Dendritic cell treated with granulocyte-macrophage colony-stimulating factor and Interleukin-4, amounts not matched to agents 40 ng/mL and 50 ng/mL, for 4 days (primary cell): ENCODE results near the gene CDC42EP1.
"Not testable (repeated sequence)": the region's sequence is repeated elsewhere in the genome, so short reads cannot be mapped to it uniquely, and the experiment has no call there.

Experiments used
- H3K27ac Mint-ChIP-seq: one replicate; pipeline ENCODE4 v1.8.0; 2022; ENCODE audit warnings: mild to moderate bottlenecking, mixed read lengths
- H3K27me3 Mint-ChIP-seq: one replicate; pipeline ENCODE4 v1.8.0; 2022; ENCODE audit warnings: mild to moderate bottlenecking, mixed read lengths
- H3K36me3 Mint-ChIP-seq: one replicate; pipeline ENCODE4 v1.8.0; 2022; ENCODE audit warnings: low read depth, mixed read lengths
- H3K4me1 Mint-ChIP-seq: one replicate; pipeline ENCODE4 v1.8.0; 2022; ENCODE audit warnings: low read depth, mixed read lengths
- H3K4me3 Mint-ChIP-seq: one replicate; pipeline ENCODE4 v1.8.0; 2022; ENCODE audit warnings: mild to moderate bottlenecking, moderate library complexity, mixed read lengths
- H3K9me3 Mint-ChIP-seq: one replicate; pipeline ENCODE4 v1.8.0; 2022; ENCODE audit warnings: mixed read lengths
- intact Hi-C: fragments of 100-400 bp; cut with micrococcal nuclease; formaldehyde crosslinking; loops from one replicate; pipeline ENCODE4 v1.15.0; 2022

Gene CDC42EP1

GRCh38 chr22:37569921-37570660 lies 9.8 kb downstream of the CDC42EP1 start:
- Mint-ChIP-seq H3K4me1 (peaks cover 75% of the 10 kb centered on the region), H3K9me3 (no peaks in the 10 kb centered on the region), H3K27me3 (peaks cover 9% of the 10 kb centered on the region), H3K4me3 (no peak overlapping the region), H3K36me3 (peaks cover 67% of the 10 kb centered on the region), H3K27ac (no peak overlapping the region)
- intact Hi-C loops: no loop called here

- H3K9me3 Mint-ChIP-seq: no peaks in the 10 kb centered on the region
- H3K4me3 Mint-ChIP-seq: no peak overlapping the region
- intact Hi-C loops: no loop called here
- peaks cover 67% of the 10 kb centered on the region for H3K36me3 Mint-ChIP-seq
- peaks cover 73% of the 10 kb centered on the region for H3K4me1 Mint-ChIP-seq
- H3K27ac Mint-ChIP-seq: no peak overlapping the region
- peaks cover 9% of the 10 kb centered on the region for H3K27me3 Mint-ChIP-seq
These were observed 10.3 kb downstream of the CDC42EP1 start for GRCh38 chr22:37570661-37570976.

DNA sequence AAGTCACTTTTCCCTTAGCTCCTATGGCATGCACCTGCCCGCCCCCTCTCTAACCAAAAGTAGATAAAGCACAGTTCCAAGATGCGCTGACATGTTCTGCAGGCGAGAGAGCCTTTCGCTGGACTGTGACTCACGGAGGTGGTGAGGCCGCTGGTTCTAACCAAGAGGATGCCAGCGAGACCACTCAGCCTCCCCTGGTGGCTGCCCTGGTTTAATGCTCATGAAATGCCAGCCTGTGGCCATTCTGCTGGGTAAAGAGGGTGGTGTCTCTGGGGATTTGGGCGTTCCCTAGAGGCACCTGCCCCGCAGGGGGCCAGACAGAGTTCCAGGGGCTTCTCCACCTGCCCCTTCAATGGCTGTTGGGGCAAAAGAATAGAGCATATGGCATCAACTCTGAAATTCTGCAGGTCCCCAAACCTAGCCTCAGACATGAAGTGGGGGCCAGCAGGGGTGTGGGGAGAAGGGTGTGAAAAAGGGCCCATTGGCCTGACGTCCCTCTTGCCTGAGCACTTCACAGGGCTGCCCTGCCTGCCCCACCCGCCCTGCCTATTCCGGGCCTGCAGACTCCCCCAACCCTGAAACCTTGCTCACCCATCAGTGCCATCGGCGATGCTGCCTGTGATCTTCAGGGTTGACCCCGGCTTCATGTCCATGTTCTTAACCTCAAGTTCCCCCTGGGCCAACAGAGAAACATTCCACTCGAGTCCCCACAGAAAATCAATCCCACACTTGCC lies 11.1 kb downstream of the CDC42EP1 start:
- H3K36me3 Mint-ChIP-seq: peaks cover 59% of the 10 kb centered on the region

GRCh38 chr22:37571992-37572373 lies 11.7 kb downstream of the CDC42EP1 start:
- peaks cover 9% of the 10 kb centered on the region for H3K27me3 Mint-ChIP-seq
- H3K27ac Mint-ChIP-seq: peak overlapping the region; percentile 13
- peaks cover 68% of the 10 kb centered on the region for H3K4me1 Mint-ChIP-seq
- H3K4me3 Mint-ChIP-seq: no peak overlapping the region
- intact Hi-C loops: no loop called here
- H3K36me3 Mint-ChIP-seq: peaks cover 59% of the 10 kb centered on the region
- H3K9me3 Mint-ChIP-seq: no peaks in the 10 kb centered on the region

More for the DNA sequence above, 11.1 kb downstream of the CDC42EP1 start:
- H3K4me1 Mint-ChIP-seq: peaks cover 68% of the 10 kb centered on the region
- H3K9me3 Mint-ChIP-seq: no peaks in the 10 kb centered on the region
- intact Hi-C loops: no loop called here
- H3K4me3 Mint-ChIP-seq: no peak overlapping the region
- peak overlapping the region; percentile 13 for H3K27ac Mint-ChIP-seq
- peaks cover 9% of the 10 kb centered on the region for H3K27me3 Mint-ChIP-seq

DNA sequence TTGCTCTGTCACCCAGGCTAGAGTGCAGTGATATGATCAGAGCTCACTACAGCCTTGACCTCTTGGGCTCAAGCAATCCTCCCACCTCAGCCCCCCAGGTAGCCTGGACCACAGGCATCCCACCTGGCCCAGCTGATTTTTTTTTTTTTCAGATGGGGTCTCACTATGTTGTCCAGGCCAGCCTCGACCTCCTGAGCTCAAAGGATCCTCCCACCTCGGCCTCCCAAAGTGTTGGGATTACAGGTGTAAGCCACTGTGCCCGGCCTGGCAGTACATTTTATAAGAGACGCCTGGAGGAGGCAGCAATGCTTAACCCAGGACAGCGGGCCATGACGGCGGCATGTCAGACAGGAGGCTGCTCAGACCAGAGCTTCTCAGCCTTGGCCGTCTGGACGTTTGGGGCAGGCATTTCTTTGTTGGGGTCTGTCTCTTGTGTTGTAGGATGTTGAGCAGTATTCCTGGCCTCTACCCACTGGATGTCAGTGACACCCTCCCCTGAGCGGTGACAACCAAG lies 15.3 kb downstream of the CDC42EP1 start:
- intact Hi-C loops: no loop called here
- H3K27me3 Mint-ChIP-seq: peaks cover 3% of the 10 kb centered on the region
- no peak overlapping the region for H3K4me3 Mint-ChIP-seq
- no peaks in the 10 kb centered on the region for H3K9me3 Mint-ChIP-seq
- H3K27ac Mint-ChIP-seq: peak overlapping the region; percentile 85
- H3K36me3 Mint-ChIP-seq: peaks cover 23% of the 10 kb centered on the region
- peaks cover 76% of the 10 kb centered on the region for H3K4me1 Mint-ChIP-seq

DNA sequence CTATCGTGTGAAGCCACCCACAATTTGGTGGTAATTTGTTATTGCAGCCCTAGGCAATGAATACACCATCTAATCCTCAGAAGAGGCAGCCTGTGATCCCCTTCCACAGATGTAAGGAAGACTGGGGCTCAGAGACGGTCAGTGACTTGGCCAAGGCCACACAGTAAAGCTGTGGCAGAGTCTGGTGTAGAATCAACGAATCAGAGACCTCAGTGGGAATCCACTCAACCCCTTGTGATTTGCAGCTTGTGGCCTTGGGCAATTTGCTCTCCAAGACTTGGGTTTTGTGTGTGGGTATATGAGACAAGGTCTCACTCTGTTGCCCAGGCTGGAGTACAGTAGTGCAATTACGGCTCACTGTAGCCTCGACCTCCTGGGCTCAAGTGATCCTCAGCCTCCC lies 17.7 kb downstream of the CDC42EP1 start:
- H3K4me1 Mint-ChIP-seq: peaks cover 76% of the 10 kb centered on the region
- intact Hi-C loops: no loop called here

DNA sequence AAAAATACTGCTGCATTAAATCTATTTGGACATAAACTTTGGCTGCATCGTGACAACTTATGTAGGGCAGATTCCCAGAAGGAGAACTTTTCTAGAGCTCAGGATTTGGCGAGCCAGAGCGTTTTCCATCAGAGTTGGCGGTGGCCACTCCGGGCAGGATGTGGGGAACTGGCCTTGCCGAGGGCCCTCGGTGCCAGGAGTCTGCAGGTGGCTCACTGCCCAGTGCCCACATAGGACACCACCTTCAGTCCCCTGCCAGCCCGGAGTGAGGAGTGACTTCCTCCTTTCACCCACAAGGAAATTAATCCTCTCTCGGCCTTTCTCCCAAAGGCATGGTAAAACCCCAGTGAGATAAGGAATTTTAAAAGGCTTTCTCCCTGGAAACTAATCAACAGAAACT lies 21.2 kb downstream of the CDC42EP1 start:
- intact Hi-C loops: no loop called here
- H3K4me1 Mint-ChIP-seq: peaks cover 56% of the 10 kb centered on the region
- peaks cover 5% of the 10 kb centered on the region for H3K36me3 Mint-ChIP-seq
- no peak overlapping the region for H3K4me3 Mint-ChIP-seq
- no peaks in the 10 kb centered on the region for H3K27me3 Mint-ChIP-seq
- peak overlapping the region; percentile 70 for H3K27ac Mint-ChIP-seq
- no peaks in the 10 kb centered on the region for H3K9me3 Mint-ChIP-seq

More for the DNA sequence above, 17.7 kb downstream of the CDC42EP1 start:
- H3K27ac Mint-ChIP-seq: peak overlapping the region; percentile 85
- H3K36me3 Mint-ChIP-seq: peaks cover 6% of the 10 kb centered on the region
- peak overlapping the region; percentile 61 for H3K4me3 Mint-ChIP-seq
- peaks cover 3% of the 10 kb centered on the region for H3K27me3 Mint-ChIP-seq
- H3K9me3 Mint-ChIP-seq: no peaks in the 10 kb centered on the region

DNA sequence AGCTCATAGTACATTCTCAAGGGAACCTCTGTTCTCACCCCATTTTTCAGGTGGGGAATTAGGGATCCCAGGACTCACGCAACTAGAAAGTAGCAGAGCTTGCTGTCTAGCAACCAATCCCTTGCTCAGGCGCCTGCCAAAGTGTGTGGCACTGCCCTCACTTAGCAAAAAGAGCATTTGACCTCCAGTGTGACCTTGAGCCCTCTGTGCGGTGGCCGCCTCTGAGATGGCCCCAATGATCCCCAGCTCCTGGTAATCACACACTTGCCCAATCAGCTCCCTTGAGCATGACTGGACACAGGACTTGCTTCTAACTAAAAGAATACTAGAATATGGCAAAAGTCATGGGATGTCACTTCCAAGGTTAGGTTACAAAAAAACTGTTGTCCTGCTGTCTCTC lies 22.2 kb downstream of the CDC42EP1 start:
- Mint-ChIP-seq H3K4me1 (peaks cover 46% of the 10 kb centered on the region), H3K27ac (peak overlapping the region; percentile 38), H3K27me3 (no peaks in the 10 kb centered on the region), H3K4me3 (no peak overlapping the region), H3K36me3 (no peaks in the 10 kb centered on the region), H3K9me3 (no peaks in the 10 kb centered on the region)
- intact Hi-C loops: no loop called here

DNA sequence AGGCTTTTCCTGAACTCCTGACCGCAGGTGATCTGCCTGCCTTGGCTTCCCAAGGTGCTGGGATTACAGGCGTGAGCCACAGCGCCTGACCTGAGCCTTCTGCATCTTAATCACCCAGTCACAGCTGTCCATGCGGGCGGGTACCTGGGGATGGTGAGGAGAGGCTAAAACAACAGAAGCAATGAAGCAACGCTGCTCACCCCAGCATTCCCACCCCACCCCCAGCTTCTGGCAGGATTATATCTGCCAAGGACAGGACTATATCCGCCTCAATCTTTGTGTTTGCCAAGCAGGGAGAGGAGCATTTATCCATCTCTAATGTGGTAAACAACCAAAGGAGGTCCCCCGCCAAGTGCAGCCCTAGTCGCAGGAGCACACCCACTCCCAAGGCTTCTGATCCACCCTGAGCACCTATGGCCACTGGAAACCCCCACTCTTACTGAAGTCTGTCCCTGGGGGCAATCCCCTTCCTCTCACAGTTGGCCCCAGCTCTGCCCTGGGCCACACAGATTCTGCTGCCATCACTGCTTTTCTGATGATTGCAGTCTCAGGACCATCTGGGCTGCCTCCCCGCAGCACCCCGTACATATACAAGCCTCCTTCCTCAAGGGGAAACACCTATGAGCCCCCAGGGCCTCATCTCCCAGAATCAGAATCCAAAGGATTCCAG lies 28.4 kb downstream of the CDC42EP1 start:
- intact Hi-C loops: no loop called here
- Mint-ChIP-seq H3K9me3 (no peaks in the 10 kb centered on the region), H3K27me3 (peaks cover 4% of the 10 kb centered on the region), H3K36me3 (no peaks in the 10 kb centered on the region), H3K4me1 (peaks cover 49% of the 10 kb centered on the region), H3K4me3 (no peak overlapping the region), H3K27ac (peak overlapping the region; percentile 85)

DNA sequence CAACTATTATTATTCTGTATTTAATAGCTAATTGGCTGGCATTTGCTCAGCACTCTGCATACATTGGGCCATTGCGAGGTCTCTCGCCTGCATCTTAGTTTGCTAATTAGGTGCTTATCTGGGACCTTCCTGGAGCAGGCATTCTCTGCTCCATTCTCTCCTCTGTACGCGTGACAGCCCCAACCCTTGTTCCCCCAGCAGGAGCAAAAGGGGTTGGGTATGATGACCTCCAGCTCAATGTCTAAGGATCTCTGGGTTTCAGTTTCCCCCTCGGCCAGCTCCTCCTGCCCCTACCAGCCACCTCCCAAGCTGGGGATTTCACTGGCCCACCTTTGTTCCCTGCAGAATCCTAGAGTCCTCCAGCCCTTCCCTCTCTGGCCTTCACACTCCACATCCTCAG lies 29.4 kb downstream of the CDC42EP1 start:
- peaks cover 49% of the 10 kb centered on the region for H3K4me1 Mint-ChIP-seq
- peaks cover 4% of the 10 kb centered on the region for H3K27me3 Mint-ChIP-seq
- H3K36me3 Mint-ChIP-seq: no peaks in the 10 kb centered on the region
- H3K4me3 Mint-ChIP-seq: no peak overlapping the region
- H3K9me3 Mint-ChIP-seq: no peaks in the 10 kb centered on the region
- intact Hi-C loops: no loop called here
- H3K27ac Mint-ChIP-seq: peak overlapping the region; percentile 97

DNA sequence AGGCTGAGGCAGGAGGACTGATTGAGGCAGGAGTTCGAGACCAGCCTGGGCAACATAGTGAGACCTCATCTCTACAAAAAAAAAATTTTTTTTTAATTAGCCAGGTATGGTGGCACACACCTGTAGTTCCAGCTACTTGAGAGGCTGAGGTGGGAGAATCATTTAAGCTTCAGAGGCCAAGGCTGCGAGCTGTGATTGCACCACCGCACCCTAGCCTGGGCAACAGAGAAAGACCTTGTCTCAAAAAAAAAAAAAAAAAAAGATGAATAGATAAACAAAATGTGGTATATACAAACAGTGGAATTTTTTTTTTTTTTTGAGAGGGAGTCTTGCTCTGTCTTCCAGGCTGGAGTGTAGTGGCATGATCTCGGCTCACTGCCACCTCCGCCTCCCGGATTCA lies 30.8 kb downstream of the CDC42EP1 start:
- H3K9me3 Mint-ChIP-seq, H3K36me3 Mint-ChIP-seq, H3K27me3 Mint-ChIP-seq, intact Hi-C loops: not testable (repeated sequence)
- Mint-ChIP-seq H3K27ac (peak overlapping the region; percentile 97), H3K4me1 (peaks cover 43% of the 10 kb centered on the region), H3K4me3 (peak overlapping the region; percentile 64)

DNA sequence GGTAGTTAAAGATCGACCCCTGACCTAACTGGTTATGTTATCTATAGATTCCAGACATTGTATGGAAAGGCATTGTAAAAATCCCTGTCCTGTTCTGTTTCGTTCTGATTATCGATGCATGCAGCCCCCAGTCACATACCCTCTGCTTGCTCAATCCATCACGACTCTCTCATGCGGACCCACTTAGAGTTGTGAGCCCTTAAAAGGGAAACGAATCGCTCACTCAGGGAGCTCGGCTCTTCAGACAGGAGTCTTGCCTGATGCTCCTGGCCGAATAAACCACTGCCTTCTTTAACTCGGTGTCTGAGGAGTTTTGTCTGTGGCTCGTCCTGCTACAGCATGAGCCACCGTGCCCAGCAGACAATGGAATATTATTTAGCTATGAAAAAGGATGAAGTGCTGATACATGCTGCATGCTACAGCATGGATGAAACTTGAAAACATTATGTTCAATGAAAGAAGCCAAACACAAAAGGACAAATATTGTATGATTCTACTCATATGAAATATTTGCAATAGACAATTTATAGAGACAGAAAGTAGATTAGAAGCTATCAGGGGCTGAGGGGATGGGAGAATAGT lies 31.6 kb downstream of the CDC42EP1 start:
- H3K27ac Mint-ChIP-seq: peak overlapping the region; percentile 97
- intact Hi-C loops: loop anchor here (1.0 kb wide), 1 partner anchor 47 kb away; no protein-coding TSS in a partner anchor
- H3K27me3 Mint-ChIP-seq: peaks cover 4% of the 10 kb centered on the region
- no peaks in the 10 kb centered on the region for H3K9me3 Mint-ChIP-seq
- no peaks in the 10 kb centered on the region for H3K36me3 Mint-ChIP-seq
- no peak overlapping the region for H3K4me3 Mint-ChIP-seq
- H3K4me1 Mint-ChIP-seq: peaks cover 43% of the 10 kb centered on the region

DNA sequence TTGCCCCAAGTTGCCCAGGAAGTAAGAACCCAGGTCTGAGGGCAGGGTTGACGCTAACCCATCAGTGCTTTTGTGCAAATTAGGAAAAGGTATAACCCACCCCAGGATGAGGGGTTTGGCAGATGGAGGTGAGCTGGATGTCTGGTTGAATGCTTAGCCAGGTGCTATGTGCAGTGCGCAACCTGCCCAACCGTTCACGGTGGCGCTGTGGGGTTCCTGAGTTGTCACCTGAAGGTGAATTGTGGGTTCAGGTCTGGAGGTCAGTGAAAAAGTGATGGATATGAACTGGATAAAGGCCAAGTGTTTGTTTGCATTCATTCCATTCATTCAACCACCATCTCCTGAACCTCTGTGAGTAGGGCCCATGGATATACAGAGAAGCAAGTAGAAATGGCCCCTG lies 34.0 kb downstream of the CDC42EP1 start:
- intact Hi-C loops: no loop called here
- Mint-ChIP-seq H3K27ac (peak overlapping the region; percentile 46), H3K4me3 (no peak overlapping the region), H3K27me3 (no peaks in the 10 kb centered on the region), H3K36me3 (no peaks in the 10 kb centered on the region), H3K4me1 (peaks cover 35% of the 10 kb centered on the region), H3K9me3 (no peaks in the 10 kb centered on the region)

- H3K9me3 Mint-ChIP-seq: no peaks in the 10 kb centered on the region
- intact Hi-C loops: no loop called here
- no peak overlapping the region for H3K4me3 Mint-ChIP-seq
- peaks cover 17% of the 10 kb centered on the region for H3K4me1 Mint-ChIP-seq
- H3K27ac Mint-ChIP-seq: no peak overlapping the region
- H3K36me3 Mint-ChIP-seq: no peaks in the 10 kb centered on the region
- H3K27me3 Mint-ChIP-seq: peaks cover 19% of the 10 kb centered on the region
These were observed 38.9 kb downstream of the CDC42EP1 start for GRCh38 chr22:37599153-37599552.
